OCI-LY7 (cell line): Measurements from ENCODE around the gene EGFL8. TPM values are rescaled to one million over a fixed set of nuclear protein-coding genes. Genes with fewer than 3 reads are reported as not detected.

Source experiments
- BruUV-seq: library from RNA; stranded (reverse); fragments of 400-500 nt; replicated peaks from 2 replicates; lab custom pipeline; 2021; lab: Mats Ljungman, UMichigan
- CTCF ChIA-PET: fragments of 300-600 bp; sonication (Branson Sonifier 250); formaldehyde crosslinking; loops from one replicate; lab custom pipeline; 2022; ENCODE audit warnings: antibody characterized with exemption; ENCODE audit not compliant: unreplicated experiment; lab: Charles Lee
- POLR2A ChIA-PET: fragments of 300-600 bp; sonication (Branson Sonifier 250); formaldehyde crosslinking; loops from one replicate; lab custom pipeline; 2022; ENCODE audit warnings: antibody characterized with exemption; lab: Charles Lee
- DNase-seq: peaks from one replicate; pipeline ENCODE4 v3.0.0-alpha.2; 2015; ENCODE audit warnings: low spot score
- H2AFZ ChIP-seq: fragments of 200-600 bp; sonication (generic), shearing (Covaris generic); 2 replicates; pipeline ENCODE4 v1.6.1; 2014; ENCODE audit warnings: mild to moderate bottlenecking, antibody characterized with exemption, low read length, moderate library complexity
- H3K27ac ChIP-seq: fragments of 200-600 bp; sonication (generic); 2 replicates; pipeline ENCODE4 v1.5.1; 2014; ENCODE audit warnings: mixed run types, low read depth, mild to moderate bottlenecking, moderate library complexity, low read length, inconsistent platforms; ENCODE audit not compliant: poor library complexity, severe bottlenecking
- H3K36me3 ChIP-seq: fragments of 200-600 bp; sonication (generic); 2 replicates; pipeline ENCODE4 v1.6.1; 2014; ENCODE audit warnings: mild to moderate bottlenecking, antibody characterized with exemption, low read length, moderate library complexity, mixed read lengths; ENCODE audit not compliant: insufficient read depth
- H3K4me1 ChIP-seq: fragments of 200-600 bp; sonication (generic); 2 replicates; pipeline ENCODE4 v1.5.1; 2014; ENCODE audit warnings: mild to moderate bottlenecking, low read length; ENCODE audit not compliant: insufficient read depth, poor library complexity, severe bottlenecking
- H3K4me2 ChIP-seq: fragments of 200-600 bp; sonication (generic); 2 replicates; pipeline ENCODE4 v1.6.1; 2014; ENCODE audit warnings: mild to moderate bottlenecking, low read length
- H3K4me3 ChIP-seq: fragments of 200-600 bp; sonication (generic); 2 replicates; pipeline ENCODE4 v1.5.1; 2014; ENCODE audit warnings: mild to moderate bottlenecking, low read depth, low read length; ENCODE audit not compliant: poor library complexity, severe bottlenecking
- H3K79me2 ChIP-seq: fragments of 200-600 bp; sonication (generic); 2 replicates; pipeline ENCODE4 v1.6.1; 2016; ENCODE audit warnings: low read depth, mild to moderate bottlenecking, low read length, moderate library complexity, mixed read lengths; ENCODE audit not compliant: insufficient read depth
- H3K9me2 ChIP-seq: fragments of 200-600 bp; sonication (generic); 2 replicates; pipeline ENCODE4 v1.6.1; 2016; ENCODE audit warnings: mild to moderate bottlenecking, low read length, mixed read lengths; ENCODE audit not compliant: insufficient read depth
- H3K9me3 ChIP-seq: fragments of 200-600 bp; sonication (generic); 2 replicates; pipeline ENCODE4 v1.6.1; 2014; ENCODE audit warnings: mild to moderate bottlenecking, mixed run types, low read length, mixed read lengths
- H4K20me1 ChIP-seq: fragments of 200-600 bp; sonication (generic); 2 replicates; pipeline ENCODE4 v1.6.1; 2014; ENCODE audit warnings: mild to moderate bottlenecking, antibody characterized with exemption, low read length, moderate library complexity, mixed read lengths; ENCODE audit not compliant: insufficient read depth
- EZH2phosphoT487 ChIP-seq: fragments of 200-600 bp; sonication (generic); IDR thresholded peaks from 2 replicates; pipeline ENCODE4 v1.6.1; 2018; ENCODE audit warnings: low read depth, borderline replicate concordance, mild to moderate bottlenecking, mixed run types, antibody characterized with exemption, low read length, moderate library complexity, mixed read lengths
- intact Hi-C: fragments of 100-400 bp; cut with micrococcal nuclease; formaldehyde crosslinking; loops from one replicate; pipeline ENCODE4 v1.10.0; 2022; ENCODE audit not compliant: unreplicated experiment
- total RNA-seq, 2 experiments: library from RNA; depleted of rRNA in 1 of 2; stranded (reverse); fragments of >200 nt in 1 of 2; shearing (Covaris generic) in 1 of 2; gene quantifications; 2 replicates each; pipeline ENCODE4 v1.2.3, GENCODE V29; 2014 to 2022
- TF ChIP-seq, protein P1 (sequence below): fragments of 200-600 bp; sonication (generic); conservative IDR thresholded peaks from 2 replicates; pipeline ENCODE4 v1.5.1; 2014; ENCODE audit warnings: mild to moderate bottlenecking, antibody characterized with exemption, low read length, moderate library complexity, mixed read lengths

Gene EGFL8
- total RNA-seq, 2 experiments from 2014 or later, result 7.4 to 21.6 TPM

DNA sequence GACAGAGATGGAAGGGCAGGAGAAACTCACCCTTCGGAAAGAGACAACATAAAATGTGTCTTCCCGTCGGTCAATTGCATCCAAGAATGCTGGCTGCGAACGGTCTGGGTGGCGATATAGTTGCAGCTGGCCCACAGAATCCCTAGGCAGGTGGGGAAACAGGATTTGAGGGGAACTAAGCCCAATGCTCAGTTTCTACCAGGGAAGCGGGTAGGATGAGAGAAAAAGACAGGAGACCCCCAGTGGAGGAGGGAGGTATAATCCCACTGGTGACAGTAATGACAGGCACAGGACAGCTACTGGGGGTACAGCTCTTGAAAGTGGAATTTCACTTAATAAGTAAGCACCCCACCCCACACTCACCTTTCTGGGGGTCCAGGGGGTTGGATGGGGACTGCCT, 47.7 kb upstream of the EGFL8 start:
- no peaks in the 10 kb centered on the region for H3K9me2 ChIP-seq
- POLR2A ChIA-PET, result no interaction called here

GRCh38 chr6:32117461-32117860, 46.9 kb upstream of the EGFL8 start:
- Histone ChIP-seq H3K9me2 (no peaks in the 10 kb centered on the region), H3K36me3 (peaks cover 67% of the 10 kb centered on the region), H3K4me2 (no peak overlapping the region), H3K27ac (no peak overlapping the region), H4K20me1 (no peaks in the 10 kb centered on the region), H3K4me1 (peaks cover 5% of the 10 kb centered on the region), H2AFZ (no peak overlapping the region), H3K79me2 (no peaks in the 10 kb centered on the region), H3K4me3 (no peak overlapping the region), H3K9me3 (no peaks in the 10 kb centered on the region)
- no peak for DNase-seq
- ChIA-PET CTCF (no interaction called here), POLR2A (interaction anchor here (0.5 kb wide), 1 partner anchor 43 kb away, joined by 3 read pairs; no protein-coding TSS in a partner anchor)
- intact Hi-C loops, result no loop called here
- no TSS peak for BruUV-seq
- TF ChIP-seq, protein P1, sequence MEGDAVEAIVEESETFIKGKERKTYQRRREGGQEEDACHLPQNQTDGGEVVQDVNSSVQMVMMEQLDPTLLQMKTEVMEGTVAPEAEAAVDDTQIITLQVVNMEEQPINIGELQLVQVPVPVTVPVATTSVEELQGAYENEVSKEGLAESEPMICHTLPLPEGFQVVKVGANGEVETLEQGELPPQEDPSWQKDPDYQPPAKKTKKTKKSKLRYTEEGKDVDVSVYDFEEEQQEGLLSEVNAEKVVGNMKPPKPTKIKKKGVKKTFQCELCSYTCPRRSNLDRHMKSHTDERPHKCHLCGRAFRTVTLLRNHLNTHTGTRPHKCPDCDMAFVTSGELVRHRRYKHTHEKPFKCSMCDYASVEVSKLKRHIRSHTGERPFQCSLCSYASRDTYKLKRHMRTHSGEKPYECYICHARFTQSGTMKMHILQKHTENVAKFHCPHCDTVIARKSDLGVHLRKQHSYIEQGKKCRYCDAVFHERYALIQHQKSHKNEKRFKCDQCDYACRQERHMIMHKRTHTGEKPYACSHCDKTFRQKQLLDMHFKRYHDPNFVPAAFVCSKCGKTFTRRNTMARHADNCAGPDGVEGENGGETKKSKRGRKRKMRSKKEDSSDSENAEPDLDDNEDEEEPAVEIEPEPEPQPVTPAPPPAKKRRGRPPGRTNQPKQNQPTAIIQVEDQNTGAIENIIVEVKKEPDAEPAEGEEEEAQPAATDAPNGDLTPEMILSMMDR, result no peak
- no peak for TF ChIP-seq EZH2phosphoT487

More for the DNA sequence above, 47.7 kb upstream of the EGFL8 start:
- no peak overlapping the region for H3K4me3 ChIP-seq
- no peaks in the 10 kb centered on the region for H3K79me2 ChIP-seq
- DNase-seq, result peak; percentile 38
- no peaks in the 10 kb centered on the region for H3K9me3 ChIP-seq
- intact Hi-C loops, result no loop called here
- no peak overlapping the region for H3K4me2 ChIP-seq
- H4K20me1 ChIP-seq, result no peaks in the 10 kb centered on the region
- peaks cover 5% of the 10 kb centered on the region for H3K4me1 ChIP-seq
- BruUV-seq, result no TSS peak
- TF ChIP-seq, protein P1, result peak; percentile 76
- no peak for TF ChIP-seq EZH2phosphoT487
- peaks cover 61% of the 10 kb centered on the region for H3K36me3 ChIP-seq
- H3K27ac ChIP-seq, result no peak overlapping the region
- CTCF ChIA-PET, result no interaction called here
- H2AFZ ChIP-seq, result no peak overlapping the region

DNA sequence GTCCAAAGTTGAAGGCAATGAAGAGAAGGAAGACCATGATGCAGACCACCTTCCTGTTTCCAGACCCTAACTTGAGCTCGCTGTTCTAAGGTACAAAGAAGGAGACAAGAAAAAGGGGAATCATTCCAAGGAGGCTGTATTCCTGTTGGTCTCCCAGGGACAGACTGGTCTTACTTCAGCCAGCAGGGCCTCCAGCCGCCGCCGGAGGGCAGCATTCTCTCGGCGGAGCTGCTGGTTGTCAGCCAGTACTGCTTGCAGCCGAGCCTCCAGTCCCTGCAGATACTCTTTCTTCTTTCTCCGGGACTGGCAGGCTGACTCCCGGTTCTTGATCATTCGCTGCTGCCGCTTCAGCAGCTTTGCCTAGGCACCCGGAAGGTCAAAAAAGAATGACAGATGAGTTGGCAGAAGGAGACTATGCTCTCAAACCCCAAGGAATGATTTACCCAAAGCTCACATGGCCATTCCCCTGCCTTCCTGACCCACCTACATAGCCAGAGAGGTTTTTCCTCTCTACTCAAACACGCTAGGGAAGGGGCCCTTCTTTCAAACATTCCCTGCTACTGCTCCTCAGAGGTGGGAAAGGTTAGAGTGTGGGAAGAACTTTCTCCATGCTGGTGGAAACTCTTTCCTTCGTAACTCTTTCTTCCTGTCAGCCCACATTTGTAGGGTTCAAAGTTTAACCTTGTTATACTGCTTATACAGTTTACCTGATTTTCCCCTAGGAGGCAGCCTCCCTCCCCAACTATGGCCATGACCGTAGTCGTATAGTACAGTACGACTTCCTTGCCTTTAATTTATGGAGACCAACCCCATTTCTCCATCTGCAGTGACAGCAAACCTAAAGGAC, 45.4 kb upstream of the EGFL8 start:
- H2AFZ ChIP-seq, result no peak overlapping the region
- intact Hi-C loops, result loop anchor here (1.0 to 2.0 kb wide), 2 partner anchors 35 to 76 kb away; partner anchors contain the start of gene PPT2
- CTCF ChIA-PET, result interaction anchor here (1.8 kb wide), 1 partner anchor 9 kb away, joined by 7 read pairs; the partner anchor contains the start of gene ATF6B
- peaks cover 80% of the 10 kb centered on the region for H3K36me3 ChIP-seq
- no TSS peak for BruUV-seq
- peaks cover 5% of the 10 kb centered on the region for H3K4me1 ChIP-seq
- no peaks in the 10 kb centered on the region for H3K79me2 ChIP-seq
- peak overlapping the region; percentile 22; the same call in 1 of the 2 replicates for H3K4me2 ChIP-seq
- H3K4me3 ChIP-seq, result no peak overlapping the region
- H3K9me3 ChIP-seq, result no peaks in the 10 kb centered on the region
- TF ChIP-seq EZH2phosphoT487, result no peak
- TF ChIP-seq, protein P1, result peak; percentile 90
- no peaks in the 10 kb centered on the region for H4K20me1 ChIP-seq
- POLR2A ChIA-PET, result no interaction called here
- no peak overlapping the region for H3K27ac ChIP-seq
- peak; percentile 82 for DNase-seq
- H3K9me2 ChIP-seq, result no peaks in the 10 kb centered on the region
